Gastrocnemius medialis (tissue), 4 donors: ENCODE measurements around the gene BAHCC1.

Experiments
- CTCF ChIP-seq, 5 experiments: fragments of 450-650 bp in 3 of 5; fragments of 200-600 bp in 2 of 5; sonication (generic) in 2 of 5; IDR thresholded peaks in 4 of 5; conservative IDR thresholded peaks in 1 of 5; 1 replicate in 4 of 5; 2 replicates in 1 of 5; pipeline ENCODE4 v1.5.1; 2016 to 2019; ENCODE audit warnings: antibody characterized with exemption in 5 of 5, mild to moderate bottlenecking in 3 of 5, moderate library complexity in 3 of 5
- POLR2A ChIP-seq, 2 donors: fragments of 450-650 bp; IDR thresholded peaks; one replicate each; pipeline ENCODE4 v1.6.1; 2017; ENCODE audit warnings: antibody characterized with exemption in 2 of 2, mild to moderate bottlenecking in 2 of 2, moderate library complexity in 2 of 2

GRCh38 chr17:81428121-81428515 lies 32.9 kb downstream of the BAHCC1 start:
- no peak for TF ChIP-seq CTCF (IDR thresholded peaks at IDR 0.05 in 4 of 5, conservative IDR thresholded peaks at IDR 0.05 in 1 of 5)
- TF ChIP-seq POLR2A (IDR thresholded peaks at IDR 0.05), result no peak
